Tibial nerve (tissue), 4 donors: ENCODE results near the gene QKI.

Experiments
- EP300 ChIP-seq, 2 donors: sonication (generic); formaldehyde crosslinking; IDR thresholded peaks; one replicate each; pipeline ENCODE4 v1.6.1; 2017; ENCODE audit warnings: antibody characterized with exemption in 2 of 2, mild to moderate bottlenecking in 1 of 2
- POLR2A ChIP-seq, 2 donors: fragments of 450-650 bp; IDR thresholded peaks; one replicate each; pipeline ENCODE4 v1.6.1; 2017; ENCODE audit warnings: antibody characterized with exemption in 2 of 2, mild to moderate bottlenecking in 2 of 2, moderate library complexity in 2 of 2
- TF ChIP-seq, protein P1 (sequence below), 5 experiments: fragments of 200-600 bp in 3 of 5; fragments of 450-650 bp in 2 of 5; sonication (generic) in 3 of 5; IDR thresholded peaks; one replicate each; pipeline ENCODE4 v1.5.1; 2016 to 2019; ENCODE audit warnings: antibody characterized with exemption in 5 of 5, mild to moderate bottlenecking in 3 of 5, moderate library complexity in 2 of 5

GRCh38 chr6:163427498-163428254 is 13.2 kb downstream of the QKI start:
- no peak for TF ChIP-seq POLR2A (IDR thresholded peaks at IDR 0.05)
- TF ChIP-seq, protein P1, sequence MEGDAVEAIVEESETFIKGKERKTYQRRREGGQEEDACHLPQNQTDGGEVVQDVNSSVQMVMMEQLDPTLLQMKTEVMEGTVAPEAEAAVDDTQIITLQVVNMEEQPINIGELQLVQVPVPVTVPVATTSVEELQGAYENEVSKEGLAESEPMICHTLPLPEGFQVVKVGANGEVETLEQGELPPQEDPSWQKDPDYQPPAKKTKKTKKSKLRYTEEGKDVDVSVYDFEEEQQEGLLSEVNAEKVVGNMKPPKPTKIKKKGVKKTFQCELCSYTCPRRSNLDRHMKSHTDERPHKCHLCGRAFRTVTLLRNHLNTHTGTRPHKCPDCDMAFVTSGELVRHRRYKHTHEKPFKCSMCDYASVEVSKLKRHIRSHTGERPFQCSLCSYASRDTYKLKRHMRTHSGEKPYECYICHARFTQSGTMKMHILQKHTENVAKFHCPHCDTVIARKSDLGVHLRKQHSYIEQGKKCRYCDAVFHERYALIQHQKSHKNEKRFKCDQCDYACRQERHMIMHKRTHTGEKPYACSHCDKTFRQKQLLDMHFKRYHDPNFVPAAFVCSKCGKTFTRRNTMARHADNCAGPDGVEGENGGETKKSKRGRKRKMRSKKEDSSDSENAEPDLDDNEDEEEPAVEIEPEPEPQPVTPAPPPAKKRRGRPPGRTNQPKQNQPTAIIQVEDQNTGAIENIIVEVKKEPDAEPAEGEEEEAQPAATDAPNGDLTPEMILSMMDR (IDR thresholded peaks at IDR 0.05) = peak in 3 of 5 experiments; percentile 40 to 76 (median 69)
- peak; percentile 42 to 46 for TF ChIP-seq EP300 (IDR thresholded peaks at IDR 0.05)
